Measurements from ENCODE around the gene CREG1. TPM values are rescaled to one million over a fixed set of nuclear protein-coding genes. Genes with fewer than 3 reads are reported as not detected.

Gene CREG1
- total RNA-seq, 2 donors from 2014 or later = 81.1 to 100 TPM

DNA sequence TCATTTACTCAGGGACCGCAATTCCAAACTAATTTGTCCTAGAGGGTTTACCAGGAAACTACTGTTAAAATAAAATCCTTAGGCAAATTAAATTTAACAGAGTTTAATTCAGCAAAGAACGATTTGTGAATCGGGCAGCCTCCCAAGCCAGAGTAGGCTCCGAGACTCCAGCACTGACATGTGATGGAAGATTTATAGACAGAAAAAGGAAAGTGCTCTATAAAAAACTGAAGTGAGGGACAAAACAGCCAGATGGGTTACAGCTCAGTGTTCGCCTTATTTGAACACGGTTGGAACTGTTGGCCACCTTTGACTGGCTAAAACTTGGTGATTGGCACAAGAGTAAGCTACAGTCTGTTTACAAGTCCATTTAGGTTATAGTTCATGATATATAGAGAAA lies 41.3 kb upstream of the CREG1 start:
- Histone ChIP-seq H3K4me3 (no peak overlapping the region), H3K27me3 (no peaks in the 10 kb centered on the region), H3K9me3 (no peaks in the 10 kb centered on the region), H3K27ac (no peak overlapping the region), H3K36me3 (replicated peaks in 1 of 2; ENCODE audit: insufficient read depth in 1 of 2, low read depth in 2 of 2) (no peaks in the 10 kb centered on the region), H3K4me1 (peaks cover 1% of the 10 kb centered on the region)
- WGBS, 2 donors = 57 to 58% methylated on average over 6 of the region's 6 CpGs
- ATAC-seq (no peak), DNase-seq (no peak)
- no peak for TF ChIP-seq POLR2A (IDR thresholded peaks at IDR 0.05)
- TF ChIP-seq, protein P1, sequence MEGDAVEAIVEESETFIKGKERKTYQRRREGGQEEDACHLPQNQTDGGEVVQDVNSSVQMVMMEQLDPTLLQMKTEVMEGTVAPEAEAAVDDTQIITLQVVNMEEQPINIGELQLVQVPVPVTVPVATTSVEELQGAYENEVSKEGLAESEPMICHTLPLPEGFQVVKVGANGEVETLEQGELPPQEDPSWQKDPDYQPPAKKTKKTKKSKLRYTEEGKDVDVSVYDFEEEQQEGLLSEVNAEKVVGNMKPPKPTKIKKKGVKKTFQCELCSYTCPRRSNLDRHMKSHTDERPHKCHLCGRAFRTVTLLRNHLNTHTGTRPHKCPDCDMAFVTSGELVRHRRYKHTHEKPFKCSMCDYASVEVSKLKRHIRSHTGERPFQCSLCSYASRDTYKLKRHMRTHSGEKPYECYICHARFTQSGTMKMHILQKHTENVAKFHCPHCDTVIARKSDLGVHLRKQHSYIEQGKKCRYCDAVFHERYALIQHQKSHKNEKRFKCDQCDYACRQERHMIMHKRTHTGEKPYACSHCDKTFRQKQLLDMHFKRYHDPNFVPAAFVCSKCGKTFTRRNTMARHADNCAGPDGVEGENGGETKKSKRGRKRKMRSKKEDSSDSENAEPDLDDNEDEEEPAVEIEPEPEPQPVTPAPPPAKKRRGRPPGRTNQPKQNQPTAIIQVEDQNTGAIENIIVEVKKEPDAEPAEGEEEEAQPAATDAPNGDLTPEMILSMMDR (IDR thresholded peaks at IDR 0.05) = no peak
- intact Hi-C loops (cut with DNase I) = no loop called here

DNA sequence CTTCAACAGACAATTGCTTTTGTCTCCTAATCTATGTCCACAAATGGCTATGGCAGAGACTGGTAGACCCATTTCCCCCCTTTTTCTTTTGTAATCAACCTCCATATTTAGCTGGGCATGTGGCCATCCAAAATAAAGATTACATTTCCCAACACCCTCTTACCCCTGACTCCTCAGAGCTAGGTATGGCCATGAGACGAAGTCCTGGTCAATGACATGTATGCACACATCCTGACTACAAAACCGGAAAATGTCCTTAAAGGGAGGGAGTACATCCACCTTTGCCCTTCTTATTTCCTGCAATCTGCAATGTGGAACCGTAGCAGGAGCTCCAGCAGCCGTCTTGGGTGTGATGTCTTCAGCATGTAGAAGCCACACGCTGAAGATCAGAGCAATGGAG lies 40.3 kb upstream of the CREG1 start:
- Histone ChIP-seq H3K4me3 (no peak overlapping the region), H3K36me3 (replicated peaks in 1 of 2; ENCODE audit: insufficient read depth in 1 of 2, low read depth in 2 of 2) (no peaks in the 10 kb centered on the region), H3K27me3 (no peaks in the 10 kb centered on the region), H3K9me3 (no peaks in the 10 kb centered on the region), H3K4me1 (no peaks in the 10 kb centered on the region), H3K27ac (no peak overlapping the region)
- DNase-seq (no peak), ATAC-seq (no peak)
- WGBS, 2 donors = 62 to 67% methylated on average over 5 of the region's 5 CpGs
- no peak for TF ChIP-seq POLR2A (IDR thresholded peaks at IDR 0.05)
- TF ChIP-seq, protein P1 (IDR thresholded peaks at IDR 0.05) = no peak
- intact Hi-C loops (cut with DNase I) = no loop called here

DNA sequence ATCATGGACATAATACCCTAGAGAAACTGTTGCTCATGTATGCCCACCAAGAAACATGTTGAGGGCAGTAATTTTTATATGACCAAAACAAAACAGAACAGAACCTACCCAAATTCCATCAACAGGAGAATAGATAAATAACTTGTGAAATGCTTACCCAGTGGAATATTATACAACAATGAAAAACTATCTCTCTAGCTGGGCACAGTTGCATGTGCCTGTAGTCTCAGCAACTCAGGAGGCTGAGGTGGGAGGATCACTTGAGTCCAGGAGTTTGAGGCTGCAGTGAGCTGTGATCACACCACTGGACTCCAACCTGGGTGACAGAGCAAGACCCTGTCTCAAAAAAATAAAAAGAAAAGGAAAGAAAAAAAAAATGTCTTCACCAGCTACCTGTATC lies 38.9 kb upstream of the CREG1 start:
- TF ChIP-seq POLR2A (IDR thresholded peaks at IDR 0.05) = no peak
- TF ChIP-seq, protein P1 (IDR thresholded peaks at IDR 0.05) = no peak
- ATAC-seq (no peak), DNase-seq (no peak)
- H3K27me3 ChIP-seq = no peaks in the 10 kb centered on the region
- H3K36me3 ChIP-seq (replicated peaks in 1 of 2; ENCODE audit: insufficient read depth in 1 of 2, low read depth in 2 of 2) = no peaks in the 10 kb centered on the region
- intact Hi-C loops (cut with DNase I) = no loop called here
- no peak overlapping the region for H3K27ac ChIP-seq
- no peaks in the 10 kb centered on the region for H3K4me1 ChIP-seq
- no peak overlapping the region for H3K4me3 ChIP-seq
- H3K9me3 ChIP-seq = no peaks in the 10 kb centered on the region

DNA sequence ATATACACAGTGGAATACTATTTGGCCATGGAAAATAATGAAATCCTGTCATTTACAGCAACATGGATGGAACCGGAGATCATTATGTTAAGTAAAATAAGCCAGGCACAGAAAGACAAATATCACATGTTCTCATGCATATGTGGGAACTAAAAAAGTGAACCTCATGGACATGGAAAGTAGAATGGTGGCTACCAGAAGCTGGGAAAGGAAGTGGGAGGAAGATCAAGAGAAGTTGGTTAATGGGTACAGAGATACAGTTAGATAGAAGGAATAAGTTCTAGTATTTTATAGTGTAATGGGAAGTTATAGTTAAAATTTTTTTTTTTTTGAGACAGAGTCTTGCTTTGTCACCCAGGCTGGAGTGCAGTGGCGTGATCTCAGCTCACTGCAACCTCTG lies 34.8 kb upstream of the CREG1 start:
- no peaks in the 10 kb centered on the region for H3K9me3 ChIP-seq

DNA sequence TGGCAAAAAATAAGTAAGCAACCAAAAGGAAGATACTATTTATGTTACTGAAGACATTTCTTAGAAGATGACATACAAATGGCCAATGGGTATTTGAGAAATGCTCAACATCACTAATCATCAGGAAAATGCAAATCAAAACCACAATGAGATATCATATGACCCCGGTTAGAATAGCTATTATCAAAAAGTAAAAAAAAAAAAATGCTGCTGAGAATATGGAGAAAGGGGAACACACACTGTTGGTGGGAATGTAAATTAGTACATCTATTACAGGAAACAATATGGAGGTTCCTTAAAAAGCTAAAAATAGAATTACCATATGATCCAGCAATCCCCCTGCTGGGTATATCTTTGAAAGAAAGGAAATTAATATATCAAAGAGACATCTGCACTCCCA lies 34.3 kb upstream of the CREG1 start:
- Histone ChIP-seq H3K36me3 (replicated peaks in 1 of 2; ENCODE audit: insufficient read depth in 1 of 2, low read depth in 2 of 2) (no peaks in the 10 kb centered on the region), H3K27me3 (no peaks in the 10 kb centered on the region), H3K4me3 (no peak overlapping the region), H3K4me1 (no peaks in the 10 kb centered on the region), H3K9me3 (no peaks in the 10 kb centered on the region), H3K27ac (no peak overlapping the region)
- ATAC-seq = no peak
- no peak for TF ChIP-seq POLR2A (IDR thresholded peaks at IDR 0.05)
- TF ChIP-seq, protein P1 (IDR thresholded peaks at IDR 0.05) = no peak
- WGBS, 2 donors = 68 to 77% methylated on average over 1 of the region's 1 CpG
- intact Hi-C loops (cut with DNase I) = no loop called here
- DNase-seq = no peak

More for the DNA sequence above, 34.8 kb upstream of the CREG1 start:
- no peaks in the 10 kb centered on the region for H3K36me3 ChIP-seq (replicated peaks in 1 of 2; ENCODE audit: insufficient read depth in 1 of 2, low read depth in 2 of 2)
- intact Hi-C loops (cut with DNase I) = no loop called here
- H3K27me3 ChIP-seq = no peaks in the 10 kb centered on the region
- no peak overlapping the region for H3K4me3 ChIP-seq
- H3K4me1 ChIP-seq = no peaks in the 10 kb centered on the region
- H3K27ac ChIP-seq = no peak overlapping the region
- DNase-seq (no peak), ATAC-seq (no peak)
- 89 to 95% methylated on average over 2 of the region's 2 CpGs for WGBS, 2 donors
- TF ChIP-seq, protein P1 (IDR thresholded peaks at IDR 0.05) = no peak
- no peak for TF ChIP-seq POLR2A (IDR thresholded peaks at IDR 0.05)

All from body of pancreas (tissue), 4 donors.